Measurements from ENCODE around the gene EGLN3. TPM values are rescaled to one million over a fixed set of nuclear protein-coding genes. Genes with fewer than 3 reads are reported as not detected.

The EGLN3 gene
- total and polyA plus RNA-seq, 2 of the 13 experiments (the other 11 are each of a cell fraction or from before 2014, with no cell fraction given): 0.18 to 27.3 TPM

DNA sequence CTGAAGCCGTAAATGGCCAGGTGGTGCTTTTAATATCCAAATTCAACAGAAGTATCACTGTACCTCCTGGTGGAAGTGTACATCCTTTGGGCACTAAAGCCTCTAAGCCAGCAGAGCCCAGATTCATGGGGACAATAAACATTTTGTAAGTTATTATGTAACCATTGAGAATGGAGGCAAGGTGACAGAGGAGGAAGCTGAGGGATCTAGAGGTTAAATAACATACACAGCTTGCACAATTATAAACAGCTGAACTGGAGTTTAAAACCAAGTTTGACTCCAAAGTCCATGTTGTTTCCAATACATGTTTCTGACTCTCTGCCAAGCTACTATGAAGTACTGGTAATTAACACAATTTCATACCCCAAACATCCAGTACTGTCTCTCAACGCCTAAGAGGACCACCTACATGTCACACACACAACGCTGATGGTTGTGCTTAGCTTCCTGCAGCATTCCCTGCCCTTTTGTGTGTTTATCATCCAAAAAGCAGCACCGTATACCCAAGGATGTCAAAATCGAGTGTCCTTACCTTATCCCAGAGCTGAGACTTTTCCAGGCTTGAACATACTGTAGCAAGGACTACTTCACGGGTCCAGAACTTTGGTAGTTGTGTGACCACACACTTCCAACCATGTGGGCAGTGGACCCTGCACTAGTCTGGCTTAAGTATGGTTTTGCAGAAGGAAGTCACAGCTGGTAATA lies 41.3 kb downstream of the EGLN3 start (continued):
- TF ChIP-seq NRL (CRISPR knock-in tag; IDR thresholded peaks at IDR 0.05; ENCODE audit: borderline replicate concordance) (no peak), ZNF747 (CRISPR knock-in tag; IDR thresholded peaks at IDR 0.05; ENCODE audit: borderline replicate concordance) (peak; percentile 60; the same call in 1 of the 2 replicates), MED8 (CRISPR knock-in tag; IDR thresholded peaks at IDR 0.05; ENCODE audit: insufficient replicate concordance) (no peak), MEIS2 (CRISPR knock-in tag; IDR thresholded peaks at IDR 0.05) (no peak), NFYB (CRISPR knock-in tag; IDR thresholded peaks at IDR 0.05) (no peak), ZNF276 (CRISPR knock-in tag; IDR thresholded peaks at IDR 0.05; ENCODE audit: low read depth) (no peak), YEATS4 (CRISPR knock-in tag; IDR thresholded peaks at IDR 0.05; ENCODE audit: borderline replicate concordance) (peak; percentile 63; the same call in 1 of the 2 replicates), ZNF343 (CRISPR knock-in tag; IDR thresholded peaks at IDR 0.05) (no peak), ZNF256 (CRISPR knock-in tag; conservative IDR thresholded peaks at IDR 0.05) (no peak), E2F1 (CRISPR knock-in tag; IDR thresholded peaks at IDR 0.05) (no peak), TP53 (CRISPR knock-in tag; conservative IDR thresholded peaks at IDR 0.05) (no peak), ZXDC (CRISPR knock-in tag; IDR thresholded peaks at IDR 0.05) (no peak), NONO (IDR thresholded peaks at IDR 0.05) (no peak), NONO (CRISPR knock-in tag; conservative IDR thresholded peaks at IDR 0.05) (no peak), ZBTB38 (CRISPR knock-in tag; IDR thresholded peaks at IDR 0.05) (peak; percentile 54; the same call in 1 of the 2 replicates)
- TF ChIP-seq, protein P1, sequence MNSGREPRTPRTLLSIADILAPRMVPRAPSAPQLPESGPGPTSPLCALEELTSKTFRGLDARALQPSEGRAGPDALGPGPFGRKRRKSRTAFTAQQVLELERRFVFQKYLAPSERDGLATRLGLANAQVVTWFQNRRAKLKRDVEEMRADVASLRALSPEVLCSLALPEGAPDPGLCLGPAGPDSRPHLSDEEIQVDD (CRISPR knock-in tag; IDR thresholded peaks at IDR 0.05; ENCODE audit: borderline replicate concordance): no peak
- TF ChIP-seq, protein P2, sequence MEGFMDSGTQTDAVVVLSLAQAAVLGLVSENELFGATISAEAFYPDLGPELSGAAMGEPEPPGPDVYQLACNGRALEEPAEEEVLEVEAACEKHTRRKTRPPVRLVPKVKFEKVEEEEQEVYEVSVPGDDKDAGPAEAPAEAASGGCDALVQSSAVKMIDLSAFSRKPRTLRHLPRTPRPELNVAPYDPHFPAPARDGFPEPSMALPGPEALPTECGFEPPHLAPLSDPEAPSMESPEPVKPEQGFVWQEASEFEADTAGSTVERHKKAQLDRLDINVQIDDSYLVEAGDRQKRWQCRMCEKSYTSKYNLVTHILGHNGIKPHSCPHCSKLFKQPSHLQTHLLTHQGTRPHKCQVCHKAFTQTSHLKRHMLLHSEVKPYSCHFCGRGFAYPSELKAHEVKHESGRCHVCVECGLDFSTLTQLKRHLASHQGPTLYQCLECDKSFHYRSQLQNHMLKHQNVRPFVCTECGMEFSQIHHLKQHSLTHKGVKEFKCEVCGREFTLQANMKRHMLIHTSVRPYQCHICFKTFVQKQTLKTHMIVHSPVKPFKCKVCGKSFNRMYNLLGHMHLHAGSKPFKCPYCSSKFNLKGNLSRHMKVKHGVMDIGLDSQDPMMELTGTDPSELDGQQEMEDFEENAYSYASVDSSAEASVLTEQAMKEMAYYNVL (CRISPR knock-in tag; IDR thresholded peaks at IDR 0.05; ENCODE audit: borderline replicate concordance): peak; percentile 68; the same call in 1 of the 2 replicates
